Measurements from ENCODE around the gene DNAJC21.
A peak's percentile ranks its signal among the peaks of the same experiment; 100 is the strongest.
"Not testable (repeated sequence)": the region's sequence is repeated elsewhere in the genome, so short reads cannot be mapped to it uniquely, and the experiment has no call there.

Gene DNAJC21

GRCh38 chr5:34929134-34929719 lies at the start of gene DNAJC21:
Gene DNAJC21 (plus strand): TSS chr5:34929559. CDS start chr5:34929820, 261 bp downstream.
- peak; percentile 98 for DNase-seq

GRCh38 chr5:34881246-34881645 lies 48.1 kb upstream of the DNAJC21 start:
- no peak for DNase-seq

- DNase-seq: no peak
Measured at GRCh38 chr5:34886392-34887119, 42.8 kb upstream of the DNAJC21 start.

- DNase-seq: no peak
Measured at GRCh38 chr5:34889394-34889793, 40.0 kb upstream of the DNAJC21 start.

GRCh38 chr5:34891981-34892380 lies 37.4 kb upstream of the DNAJC21 start:
- DNase-seq: peak; percentile 93

GRCh38 chr5:34892414-34892813 lies 36.9 kb upstream of the DNAJC21 start:
- DNase-seq: no peak

- DNase-seq: no peak
Measured at GRCh38 chr5:34894716-34895115, 34.6 kb upstream of the DNAJC21 start.

GRCh38 chr5:34895641-34896419 lies 33.5 kb upstream of the DNAJC21 start:
- DNase-seq: no peak

- peak; percentile 9 for DNase-seq
Measured at GRCh38 chr5:34897646-34898045, 31.7 kb upstream of the DNAJC21 start.

- DNase-seq: peak; percentile 71
Measured at GRCh38 chr5:34898258-34898895, 31.0 kb upstream of the DNAJC21 start.

- DNase-seq: no peak
Measured at GRCh38 chr5:34899066-34899465, 30.3 kb upstream of the DNAJC21 start.

- no peak for DNase-seq
Measured at GRCh38 chr5:34900652-34901051, 28.7 kb upstream of the DNAJC21 start.

- no peak for DNase-seq
Measured at GRCh38 chr5:34903260-34903659, 26.1 kb upstream of the DNAJC21 start.

- peak; percentile 19 for DNase-seq
Measured at GRCh38 chr5:34905564-34905963, 23.8 kb upstream of the DNAJC21 start.

- peak; percentile 32 for DNase-seq
Measured at GRCh38 chr5:34913072-34913471, 16.3 kb upstream of the DNAJC21 start.

GRCh38 chr5:34914671-34915138 lies 14.7 kb upstream of the DNAJC21 start:
- no peak for DNase-seq

- DNase-seq: peak; percentile 98
Measured at GRCh38 chr5:34915139-34915855, 14.1 kb upstream of the DNAJC21 start, which contains the start of the genes BRIX1 and RAD1. Gene BRIX1 (plus strand): TSS chr5:34915711. CDS start chr5:34915739, 28 bp downstream. Gene RAD1 (minus strand): TSS chr5:34915504. CDS start chr5:34914892, 612 bp downstream.

GRCh38 chr5:34915856-34916192 lies 13.5 kb upstream of the DNAJC21 start:
- DNase-seq: no peak

GRCh38 chr5:34916518-34916917 lies 12.8 kb upstream of the DNAJC21 start:
- DNase-seq: no peak

GRCh38 chr5:34918025-34918424 lies 11.3 kb upstream of the DNAJC21 start:
- no peak for DNase-seq

GRCh38 chr5:34919077-34919476 lies 10.3 kb upstream of the DNAJC21 start:
- DNase-seq: no peak

- DNase-seq: not testable (repeated sequence)
Measured at GRCh38 chr5:34923256-34923655, 6.1 kb upstream of the DNAJC21 start.
